Right atrium auricular region (tissue), 2 donors: Measurements from ENCODE around the gene HOXA6. TPM values are rescaled to one million over a fixed set of nuclear protein-coding genes. Genes with fewer than 3 reads are reported as not detected.

Experiments
- DNase-seq: peaks from one replicate; pipeline ENCODE4 v3.0.0-alpha.2; 2019; ENCODE audit warnings: low spot score
- H3K27ac ChIP-seq, 2 donors: fragments of 200-600 bp; sonication (generic); 1 replicate in 1 of 2; 2 replicates in 1 of 2; pipeline ENCODE4 v1.5.1; 2016 to 2019
- H3K27me3 ChIP-seq, 2 donors: fragments of 200-600 bp; sonication (generic); one replicate each; pipeline versions ENCODE4 v1.5.1 to v1.6.0; 2017 to 2019
- H3K36me3 ChIP-seq: fragments of 200-600 bp; sonication (generic); one replicate; pipeline ENCODE4 v1.5.1; 2016
- H3K4me1 ChIP-seq, 2 donors: fragments of 200-600 bp; sonication (generic); one replicate each; pipeline versions ENCODE4 v1.5.1 to v1.6.0; 2017 to 2019
- H3K4me3 ChIP-seq, 2 donors: fragments of 200-600 bp; sonication (generic); 1 replicate in 1 of 2; 2 replicates in 1 of 2; pipeline ENCODE4 v1.5.1; 2017 to 2019; ENCODE audit warnings: mild to moderate bottlenecking in 1 of 2, moderate library complexity in 1 of 2
- H3K9me3 ChIP-seq, 2 donors: fragments of 200-600 bp; sonication (generic); one replicate each; pipeline ENCODE4 v1.5.1; 2019
- CTCF ChIP-seq, 2 donors: fragments of 200-600 bp; sonication (generic); IDR thresholded peaks; one replicate each; pipeline ENCODE4 v1.5.1; 2019; ENCODE audit warnings: antibody characterized with exemption in 2 of 2
- total RNA-seq, 2 donors: library from RNA; depleted of rRNA; stranded (reverse); fragments of >200 nt; gene quantifications; one replicate each; pipeline ENCODE4 v1.1.0, GENCODE V29; 2016

Gene HOXA6
- total RNA-seq, 2 donors from 2014 or later: not detected

GRCh38 chr7:27100694-27101170 is 46.8 kb downstream of the HOXA6 start:
- Histone ChIP-seq H3K4me3 (peak overlapping the region in 1 of 2 donors; percentile 32), H3K27me3 (peaks cover 37 to 67% of the 10 kb centered on the region in 2 donors), H3K27ac (peak overlapping the region in 1 of 2 donors; percentile 33), H3K36me3 (no peaks in the 10 kb centered on the region), H3K9me3 (no peaks in the 10 kb centered on the region), H3K4me1 (peaks cover 0 to 48% of the 10 kb centered on the region in 2 donors)
- TF ChIP-seq CTCF (IDR thresholded peaks at IDR 0.05): no peak
- no peak for DNase-seq

- Histone ChIP-seq H3K9me3 (no peaks in the 10 kb centered on the region), H3K4me3 (no peak overlapping the region), H3K4me1 (peaks cover 0 to 49% of the 10 kb centered on the region in 2 donors), H3K36me3 (no peaks in the 10 kb centered on the region), H3K27ac (no peak overlapping the region), H3K27me3 (peaks cover 39 to 72% of the 10 kb centered on the region in 2 donors)
- DNase-seq: no peak
- TF ChIP-seq CTCF (IDR thresholded peaks at IDR 0.05): no peak
Measured at GRCh38 chr7:27099453-27100370, 47.9 kb downstream of the HOXA6 start.

GRCh38 chr7:27098578-27099451 is 48.8 kb downstream of the HOXA6 start:
- TF ChIP-seq CTCF (IDR thresholded peaks at IDR 0.05): no peak
- H3K9me3 ChIP-seq: no peaks in the 10 kb centered on the region
- H3K27me3 ChIP-seq: peaks cover 40 to 67% of the 10 kb centered on the region in 2 donors
- H3K27ac ChIP-seq: peak overlapping the region in 1 of 2 donors; percentile 40
- DNase-seq: no peak
- H3K4me3 ChIP-seq: peak overlapping the region in 1 of 2 donors; percentile 10
- H3K36me3 ChIP-seq: no peaks in the 10 kb centered on the region
- peaks cover 0 to 49% of the 10 kb centered on the region in 2 donors for H3K4me1 ChIP-seq

- no peak for DNase-seq
- TF ChIP-seq CTCF (IDR thresholded peaks at IDR 0.05): no peak
- Histone ChIP-seq H3K4me1 (peaks cover 0 to 49% of the 10 kb centered on the region in 2 donors), H3K4me3 (peak overlapping the region in 1 of 2 donors; percentile 10), H3K36me3 (no peaks in the 10 kb centered on the region), H3K27ac (peak overlapping the region in 1 of 2 donors; percentile 40), H3K9me3 (no peaks in the 10 kb centered on the region), H3K27me3 (peaks cover 36 to 61% of the 10 kb centered on the region in 2 donors)
Measured at GRCh38 chr7:27097686-27098577, 49.6 kb downstream of the HOXA6 start.
